ENCODE measurements around the gene DCAF12.

Gene DCAF12

DNA sequence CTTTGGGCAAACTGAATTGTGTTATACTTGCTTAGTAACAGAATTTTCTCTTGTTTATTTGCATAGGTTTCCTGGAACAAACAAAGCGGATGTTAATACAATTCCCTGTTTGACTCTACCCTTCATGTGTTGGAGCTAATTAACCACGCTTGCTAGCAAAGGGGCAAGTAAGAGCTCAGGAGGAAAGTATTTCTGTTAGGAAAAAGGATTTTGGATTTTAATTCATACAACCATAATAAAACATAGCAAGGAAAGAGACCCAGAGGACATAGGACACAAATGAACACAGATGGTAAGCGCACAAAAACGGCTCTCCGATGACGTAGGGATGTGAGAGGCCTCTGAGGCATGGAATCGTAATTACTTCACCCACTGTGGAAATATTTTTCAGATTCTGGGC lies 5.1 kb upstream of the DCAF12 start:
- H3K4me1 ChIP-seq (ENCODE audit: control insufficient read depth, low read length): peaks cover 28% of the 10 kb centered on the region
- no peaks in the 10 kb centered on the region for H3K27me3 ChIP-seq (ENCODE audit: control insufficient read depth, low read length)
- no peak for TF ChIP-seq EZH2phosphoT487 (IDR thresholded peaks at IDR 0.05; ENCODE audit: borderline replicate concordance, low read length)
- TF ChIP-seq, protein P1, sequence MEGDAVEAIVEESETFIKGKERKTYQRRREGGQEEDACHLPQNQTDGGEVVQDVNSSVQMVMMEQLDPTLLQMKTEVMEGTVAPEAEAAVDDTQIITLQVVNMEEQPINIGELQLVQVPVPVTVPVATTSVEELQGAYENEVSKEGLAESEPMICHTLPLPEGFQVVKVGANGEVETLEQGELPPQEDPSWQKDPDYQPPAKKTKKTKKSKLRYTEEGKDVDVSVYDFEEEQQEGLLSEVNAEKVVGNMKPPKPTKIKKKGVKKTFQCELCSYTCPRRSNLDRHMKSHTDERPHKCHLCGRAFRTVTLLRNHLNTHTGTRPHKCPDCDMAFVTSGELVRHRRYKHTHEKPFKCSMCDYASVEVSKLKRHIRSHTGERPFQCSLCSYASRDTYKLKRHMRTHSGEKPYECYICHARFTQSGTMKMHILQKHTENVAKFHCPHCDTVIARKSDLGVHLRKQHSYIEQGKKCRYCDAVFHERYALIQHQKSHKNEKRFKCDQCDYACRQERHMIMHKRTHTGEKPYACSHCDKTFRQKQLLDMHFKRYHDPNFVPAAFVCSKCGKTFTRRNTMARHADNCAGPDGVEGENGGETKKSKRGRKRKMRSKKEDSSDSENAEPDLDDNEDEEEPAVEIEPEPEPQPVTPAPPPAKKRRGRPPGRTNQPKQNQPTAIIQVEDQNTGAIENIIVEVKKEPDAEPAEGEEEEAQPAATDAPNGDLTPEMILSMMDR (IDR thresholded peaks at IDR 0.05; ENCODE audit: low read depth, low read length, poor library complexity, severe bottlenecking): no peak
- no peaks in the 10 kb centered on the region for H4K20me1 ChIP-seq (ENCODE audit: control insufficient read depth, insufficient read depth, low read depth, low read length)
- no peak overlapping the region for H3K4me2 ChIP-seq (ENCODE audit: low read length)
- peaks cover 5% of the 10 kb centered on the region; the same call in 1 of the 2 replicates for H3F3A ChIP-seq (ENCODE audit: control insufficient read depth, insufficient read depth)
- H3K9me3 ChIP-seq (ENCODE audit: control insufficient read depth, insufficient read depth, low read length): no peaks in the 10 kb centered on the region
- H3K4me3 ChIP-seq (ENCODE audit: low read length): no peak overlapping the region
- H3K9me2 ChIP-seq (replicated peaks; ENCODE audit: control insufficient read depth, low read length): no peaks in the 10 kb centered on the region
- no peak overlapping the region for H3K27ac ChIP-seq (ENCODE audit: low read depth, low read length)
- no peaks in the 10 kb centered on the region for H3K36me3 ChIP-seq (ENCODE audit: control insufficient read depth, low read length)
- peaks cover 9% of the 10 kb centered on the region for H3K79me2 ChIP-seq (ENCODE audit: control insufficient read depth, low read length)

DNA sequence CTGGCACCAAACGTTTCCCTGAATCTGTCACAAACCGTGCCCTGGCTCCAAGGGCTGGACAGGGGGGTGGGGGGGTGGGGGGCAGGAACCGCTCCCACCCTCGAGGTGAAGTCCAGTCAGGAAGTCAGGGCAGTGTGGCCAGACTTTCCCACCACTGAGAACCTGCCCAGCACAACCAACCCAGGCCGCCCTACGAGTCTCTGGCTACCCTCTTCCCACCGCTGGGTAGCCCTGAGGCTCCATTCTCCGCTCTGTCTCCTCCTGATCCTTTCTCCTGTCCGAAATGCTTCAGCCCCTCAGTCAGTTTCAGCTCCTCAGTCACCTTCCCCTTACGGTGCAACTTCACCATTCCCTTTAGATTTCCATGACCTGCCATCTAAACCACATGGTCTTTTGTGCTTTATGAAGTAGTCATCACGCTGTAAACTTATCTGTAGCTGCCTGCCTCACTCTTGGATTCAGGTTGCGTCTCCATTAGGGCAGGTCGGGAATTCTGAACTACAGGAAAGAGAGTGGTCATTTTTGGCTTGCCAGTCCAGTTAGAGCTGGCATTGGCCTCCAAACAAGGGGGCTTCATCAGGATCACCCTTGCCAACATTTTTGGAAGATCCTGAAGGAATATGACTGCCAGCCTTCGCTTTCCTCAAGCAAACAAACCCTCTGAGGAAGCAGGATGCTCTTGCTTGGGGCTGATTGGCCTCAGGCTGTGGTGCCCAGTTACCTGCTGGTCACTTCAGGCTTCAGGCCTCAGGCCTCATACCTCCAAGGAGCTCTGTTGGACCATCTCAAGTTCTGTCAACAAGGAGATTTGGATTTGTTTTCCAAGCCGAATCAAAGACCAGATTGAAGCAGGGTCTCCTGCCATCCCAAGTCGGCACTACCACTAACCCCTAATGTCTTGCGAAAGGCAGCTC lies 794 bp upstream of the DCAF12 start:
- no peaks in the 10 kb centered on the region for H3K27me3 ChIP-seq (ENCODE audit: control insufficient read depth, low read length)
- peak overlapping the region; percentile 83 for H3K27ac ChIP-seq (ENCODE audit: low read depth, low read length)
- TF ChIP-seq, protein P1 (IDR thresholded peaks at IDR 0.05; ENCODE audit: low read depth, low read length, poor library complexity, severe bottlenecking): no peak
- no peak for TF ChIP-seq EZH2phosphoT487 (IDR thresholded peaks at IDR 0.05; ENCODE audit: borderline replicate concordance, low read length)
- peak overlapping the region; percentile 81 for H3K4me3 ChIP-seq (ENCODE audit: low read length)
- peaks cover 50% of the 10 kb centered on the region for H3K79me2 ChIP-seq (ENCODE audit: control insufficient read depth, low read length)
- no peaks in the 10 kb centered on the region for H3K9me2 ChIP-seq (replicated peaks; ENCODE audit: control insufficient read depth, low read length)
- H3K9me3 ChIP-seq (ENCODE audit: control insufficient read depth, insufficient read depth, low read length): no peaks in the 10 kb centered on the region
- peaks cover 56% of the 10 kb centered on the region for H3K4me1 ChIP-seq (ENCODE audit: control insufficient read depth, low read length)
- H3K4me2 ChIP-seq (ENCODE audit: low read length): peak overlapping the region; percentile 82
- peaks cover 21% of the 10 kb centered on the region for H3F3A ChIP-seq (ENCODE audit: control insufficient read depth, insufficient read depth)
- H3K36me3 ChIP-seq (ENCODE audit: control insufficient read depth, low read length): peaks cover 39% of the 10 kb centered on the region
- H4K20me1 ChIP-seq (ENCODE audit: control insufficient read depth, insufficient read depth, low read depth, low read length): peaks cover 20% of the 10 kb centered on the region

DNA sequence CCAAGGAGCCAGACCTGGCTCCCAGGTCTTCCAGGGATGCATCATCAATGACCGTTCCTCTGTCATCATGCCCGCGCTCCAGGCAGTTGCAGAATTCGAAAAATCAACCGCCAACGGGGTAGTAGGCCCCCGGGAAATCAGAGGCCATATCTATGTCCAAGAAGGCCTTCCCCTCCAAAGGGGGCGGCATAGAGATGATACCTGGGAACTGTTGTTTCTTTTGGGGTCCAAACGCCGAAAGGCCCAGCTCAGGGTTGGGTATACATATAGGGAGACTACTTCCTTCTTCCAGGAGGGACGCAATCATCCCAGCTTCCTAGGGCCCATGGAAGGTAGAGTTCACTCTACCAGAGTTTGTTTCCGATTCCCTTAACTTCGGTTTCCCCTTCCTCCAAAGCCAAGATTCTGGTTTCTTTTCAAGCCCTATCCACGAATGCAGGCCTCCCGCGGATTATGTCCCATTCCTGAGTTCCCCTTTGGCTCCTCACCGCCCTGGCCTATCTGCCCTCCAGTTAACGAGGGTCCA lies 754 bp downstream of the DCAF12 start:
- Histone ChIP-seq H3K4me2 (ENCODE audit: low read length) (peak overlapping the region; percentile 82), H4K20me1 (ENCODE audit: control insufficient read depth, insufficient read depth, low read depth, low read length) (peaks cover 20% of the 10 kb centered on the region), H3K27me3 (ENCODE audit: control insufficient read depth, low read length) (no peaks in the 10 kb centered on the region), H3K9me3 (ENCODE audit: control insufficient read depth, insufficient read depth, low read length) (no peaks in the 10 kb centered on the region), H3K79me2 (ENCODE audit: control insufficient read depth, low read length) (peaks cover 65% of the 10 kb centered on the region), H3K4me3 (ENCODE audit: low read length) (peak overlapping the region; percentile 81), H3F3A (ENCODE audit: control insufficient read depth, insufficient read depth) (peaks cover 21% of the 10 kb centered on the region), H3K27ac (ENCODE audit: low read depth, low read length) (peak overlapping the region; percentile 83), H3K36me3 (ENCODE audit: control insufficient read depth, low read length) (peaks cover 54% of the 10 kb centered on the region), H3K9me2 (replicated peaks; ENCODE audit: control insufficient read depth, low read length) (no peaks in the 10 kb centered on the region), H3K4me1 (ENCODE audit: control insufficient read depth, low read length) (peaks cover 45% of the 10 kb centered on the region)
- TF ChIP-seq, protein P1 (IDR thresholded peaks at IDR 0.05; ENCODE audit: low read depth, low read length, poor library complexity, severe bottlenecking): peak; percentile 37
- no peak for TF ChIP-seq EZH2phosphoT487 (IDR thresholded peaks at IDR 0.05; ENCODE audit: borderline replicate concordance, low read length)

Measured in DOHH2 (cell line).